ENCODE data around the gene PIK3CD.

DNA sequence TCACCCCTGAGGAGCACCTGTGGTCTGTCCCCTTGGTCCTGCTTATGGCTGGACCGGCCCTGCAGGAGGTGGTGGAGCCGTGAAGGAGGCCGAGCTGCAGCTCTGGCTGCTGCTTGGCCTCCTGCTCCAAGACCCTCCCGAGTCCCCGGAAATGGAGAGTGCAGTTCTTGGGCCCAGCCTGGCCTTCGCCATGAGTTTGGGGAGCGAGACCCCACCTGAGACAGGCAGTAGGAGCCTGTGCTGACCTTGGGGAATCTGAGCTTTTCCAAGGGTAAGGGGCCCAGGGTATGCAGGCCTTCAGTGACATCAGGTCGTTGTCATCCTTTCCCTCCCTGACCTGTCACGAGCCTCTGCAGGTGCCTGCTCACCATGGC is 48.8 kb upstream of the PIK3CD start:
- TF ChIP-seq, protein P1, sequence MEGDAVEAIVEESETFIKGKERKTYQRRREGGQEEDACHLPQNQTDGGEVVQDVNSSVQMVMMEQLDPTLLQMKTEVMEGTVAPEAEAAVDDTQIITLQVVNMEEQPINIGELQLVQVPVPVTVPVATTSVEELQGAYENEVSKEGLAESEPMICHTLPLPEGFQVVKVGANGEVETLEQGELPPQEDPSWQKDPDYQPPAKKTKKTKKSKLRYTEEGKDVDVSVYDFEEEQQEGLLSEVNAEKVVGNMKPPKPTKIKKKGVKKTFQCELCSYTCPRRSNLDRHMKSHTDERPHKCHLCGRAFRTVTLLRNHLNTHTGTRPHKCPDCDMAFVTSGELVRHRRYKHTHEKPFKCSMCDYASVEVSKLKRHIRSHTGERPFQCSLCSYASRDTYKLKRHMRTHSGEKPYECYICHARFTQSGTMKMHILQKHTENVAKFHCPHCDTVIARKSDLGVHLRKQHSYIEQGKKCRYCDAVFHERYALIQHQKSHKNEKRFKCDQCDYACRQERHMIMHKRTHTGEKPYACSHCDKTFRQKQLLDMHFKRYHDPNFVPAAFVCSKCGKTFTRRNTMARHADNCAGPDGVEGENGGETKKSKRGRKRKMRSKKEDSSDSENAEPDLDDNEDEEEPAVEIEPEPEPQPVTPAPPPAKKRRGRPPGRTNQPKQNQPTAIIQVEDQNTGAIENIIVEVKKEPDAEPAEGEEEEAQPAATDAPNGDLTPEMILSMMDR (conservative IDR thresholded peaks at IDR 0.05), result no peak
- no peak for TF ChIP-seq EZH2 (IDR thresholded peaks at IDR 0.05; ENCODE audit: low read depth)

Data from PC-9 (cell line).